CD4-positive, alpha-beta T cell treated with Interleukin-6 at 100 ng/mL for 8 hours (primary cell): ENCODE data around the gene MFSD12.
"Not testable (repeated sequence)": the region's sequence is repeated elsewhere in the genome, so short reads cannot be mapped to it uniquely, and the experiment has no call there.

ENCODE experiments used
- DNase-seq: peaks from one replicate; pipeline ENCODE4 v3.0.0-alpha.2; 2020; ENCODE audit warnings: mixed read lengths, low spot score

Gene MFSD12

DNA sequence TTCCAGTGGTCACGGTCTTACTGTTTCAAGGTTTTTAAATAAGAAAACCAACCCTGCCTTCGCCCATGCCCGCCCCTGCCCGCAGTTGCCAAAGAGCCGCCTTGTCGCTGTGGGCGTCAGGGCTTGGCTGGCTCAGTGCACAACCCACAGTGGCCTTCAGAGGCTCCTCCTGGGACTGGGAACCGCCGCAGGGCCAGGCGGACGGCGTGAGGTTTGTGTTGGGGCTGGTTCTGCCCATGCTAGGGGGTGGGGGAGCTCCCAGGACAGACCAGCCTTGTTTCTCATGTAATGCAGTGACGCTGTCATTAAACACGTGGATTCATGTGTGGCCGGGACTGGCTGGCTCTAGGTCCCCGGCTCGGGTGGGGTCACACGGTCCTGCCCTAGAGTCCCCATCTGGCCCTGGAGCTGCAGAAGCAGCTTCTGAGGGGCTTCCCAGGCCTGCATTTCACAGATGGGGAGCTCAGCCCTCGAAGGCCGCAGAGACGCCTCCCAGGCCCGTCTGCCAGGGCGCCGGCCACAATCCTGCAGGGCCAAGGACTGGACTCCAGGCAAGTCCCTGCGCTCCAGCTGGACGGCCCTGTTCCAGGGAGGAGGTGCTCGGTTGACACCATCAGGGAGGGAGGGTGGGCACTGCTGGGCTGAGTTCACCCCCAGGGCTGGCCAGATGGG is 20.8 kb downstream of the MFSD12 start:
- DNase-seq, result no peak

DNA sequence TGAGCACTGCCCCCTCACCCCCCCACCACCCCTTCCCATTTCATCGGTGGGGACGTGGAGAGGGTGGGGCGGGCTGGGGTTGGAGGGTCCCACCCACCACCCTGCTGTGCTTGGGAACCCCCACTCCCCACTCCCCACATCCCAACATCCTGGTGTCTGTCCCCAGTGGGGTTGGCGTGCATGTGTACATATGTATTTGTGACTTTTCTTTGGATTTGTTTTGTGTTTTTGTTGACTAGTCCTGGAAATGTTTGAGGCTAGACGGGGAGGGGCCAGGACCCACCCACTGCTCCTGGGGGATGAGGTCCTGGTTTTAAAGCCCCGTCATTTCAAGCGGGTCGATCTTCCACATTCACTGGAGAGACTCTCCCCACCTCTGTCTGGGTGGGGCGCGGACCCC is 21.4 kb downstream of the MFSD12 start:
- no peak for DNase-seq

DNA sequence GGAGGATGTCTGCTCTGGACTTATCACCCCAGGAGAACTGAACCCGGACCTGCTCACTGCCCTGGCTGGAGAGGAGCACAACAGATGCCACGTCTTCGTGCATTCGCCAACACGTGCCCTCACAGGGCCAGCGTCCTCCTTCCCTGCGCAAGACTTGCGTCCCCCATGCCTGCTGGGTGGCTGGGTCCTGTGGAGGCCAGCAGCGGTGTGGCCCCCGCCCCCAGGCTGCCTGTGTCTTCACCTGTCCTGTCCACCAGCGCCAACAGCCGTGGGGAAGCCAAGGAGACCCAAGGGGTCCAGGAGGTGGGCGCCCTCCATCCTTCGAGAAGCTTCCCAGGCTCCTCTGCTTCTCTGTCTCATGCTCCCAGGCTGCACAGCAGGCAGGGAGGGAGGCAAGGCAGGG is 21.8 kb downstream of the MFSD12 start:
- DNase-seq, result no peak

GRCh38 chr19:3535235-3535535 is 22.2 kb downstream of the MFSD12 start:
- no peak for DNase-seq

GRCh38 chr19:3534375-3535234 is 22.8 kb downstream of the MFSD12 start:
- no peak for DNase-seq

GRCh38 chr19:3533563-3534216 is 23.7 kb downstream of the MFSD12 start:
- no peak for DNase-seq

- DNase-seq, result no peak
Observed at GRCh38 chr19:3533033-3533432, 24.4 kb downstream of the MFSD12 start.

GRCh38 chr19:3532154-3532786 is 25.1 kb downstream of the MFSD12 start:
- DNase-seq, result no peak

- no peak for DNase-seq
Observed at GRCh38 chr19:3531716-3532115, 25.7 kb downstream of the MFSD12 start.

GRCh38 chr19:3530389-3530788 is 27.0 kb downstream of the MFSD12 start:
- DNase-seq, result no peak

DNA sequence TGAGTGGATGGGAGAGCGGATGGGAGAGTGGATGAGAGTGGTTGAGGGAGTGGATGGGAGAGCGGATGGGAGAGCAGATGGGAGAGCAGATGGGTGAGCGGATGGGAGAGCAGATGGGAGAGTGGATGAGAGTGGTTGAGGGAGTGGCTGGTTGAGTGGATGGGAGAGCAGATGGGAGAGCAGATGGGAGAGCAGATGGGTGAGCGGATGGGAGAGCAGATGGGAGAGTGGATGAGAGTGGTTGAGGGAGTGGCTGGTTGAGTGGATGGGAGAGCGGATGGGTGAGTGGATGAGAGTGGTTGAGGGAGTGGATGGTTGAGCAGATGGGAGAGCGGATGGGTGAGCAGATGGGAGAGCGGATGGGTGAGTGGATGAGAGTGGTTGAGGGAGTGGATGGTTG is 28.1 kb downstream of the MFSD12 start:
- not testable (repeated sequence) for DNase-seq

DNA sequence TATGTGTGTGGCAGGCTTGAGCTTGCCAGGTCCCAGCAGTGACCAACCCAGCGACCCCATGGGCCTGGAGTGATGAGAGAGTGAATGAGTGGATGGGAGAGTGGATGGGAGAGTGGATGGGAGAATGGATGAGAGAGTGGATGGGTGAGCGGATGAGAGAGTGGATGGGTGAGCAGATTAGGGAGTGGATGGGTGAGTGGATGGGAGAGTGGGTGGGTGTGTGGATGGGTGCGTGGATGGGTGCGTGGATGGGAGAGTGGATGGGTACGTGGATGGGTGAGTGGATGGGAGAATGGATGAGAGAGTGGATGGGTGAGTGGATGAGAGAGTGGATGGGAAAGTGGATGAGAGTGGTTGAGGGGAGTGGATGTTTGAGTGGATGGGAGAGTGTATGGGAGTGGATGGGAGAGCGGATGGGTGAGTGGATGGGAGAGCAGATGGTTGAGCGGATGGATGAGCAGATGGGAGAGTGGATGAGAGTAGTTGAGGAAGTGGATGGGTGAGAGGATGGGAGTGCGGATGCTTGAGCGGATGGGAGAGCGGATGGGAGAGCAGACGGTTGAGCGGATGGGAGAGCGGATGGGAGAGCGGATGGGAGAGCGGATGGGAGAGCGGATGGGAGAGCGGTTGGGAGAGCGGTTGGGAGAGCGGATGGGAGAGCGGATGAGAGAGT is 28.7 kb downstream of the MFSD12 start:
- no peak for DNase-seq

DNA sequence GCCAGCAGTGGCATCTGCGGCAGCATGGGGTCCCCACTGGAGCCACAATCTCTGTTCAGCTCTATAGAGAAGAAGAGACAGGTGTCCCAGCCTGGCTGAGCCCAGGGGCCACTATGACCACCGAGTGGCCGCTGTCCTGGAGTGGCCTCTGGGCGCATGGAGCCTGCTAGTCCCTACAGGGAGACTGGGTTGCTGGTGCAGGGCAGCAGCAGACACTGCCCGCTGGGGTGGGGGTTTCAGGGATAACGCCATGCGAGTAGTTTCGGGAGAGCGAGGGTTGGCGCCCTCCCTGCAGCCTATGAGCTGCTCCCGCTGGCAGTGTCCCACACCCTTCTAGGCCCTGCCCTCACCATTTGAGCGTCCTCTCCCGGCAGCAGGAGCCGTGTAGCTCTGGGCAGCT is 29.3 kb downstream of the MFSD12 start:
- no peak for DNase-seq

DNA sequence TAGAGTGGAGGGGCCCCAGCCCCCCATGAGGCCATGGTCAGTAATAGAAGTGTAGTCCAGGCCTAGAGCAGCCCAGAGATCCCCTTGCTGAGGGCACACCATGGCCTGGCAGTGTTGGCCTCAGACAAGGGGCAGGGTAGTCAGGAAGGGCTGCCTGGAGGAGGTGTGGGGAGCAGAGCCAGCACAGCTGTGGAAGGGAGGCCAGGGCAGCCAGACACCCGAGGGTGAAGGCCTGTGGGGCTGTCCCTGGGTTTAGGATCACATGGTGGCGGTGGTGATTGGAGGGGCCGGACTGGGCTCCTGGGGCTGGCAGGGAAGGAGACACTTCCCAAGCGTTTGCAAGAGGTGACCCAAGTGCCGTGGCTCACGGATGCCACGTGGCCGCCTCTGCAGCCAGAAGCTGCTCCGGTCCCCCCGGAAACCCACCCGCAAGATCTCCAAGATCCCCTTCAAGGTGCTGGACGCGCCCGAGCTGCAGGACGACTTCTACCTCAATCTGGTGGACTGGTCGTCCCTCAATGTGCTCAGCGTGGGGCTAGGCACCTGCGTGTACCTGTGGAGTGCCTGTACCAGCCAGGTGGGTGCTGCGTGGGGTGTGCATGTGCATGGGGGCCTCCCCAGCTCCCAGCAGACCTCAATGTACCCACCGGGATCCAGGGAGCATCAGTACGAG is 30.0 kb downstream of the MFSD12 start:
- DNase-seq, result no peak

DNA sequence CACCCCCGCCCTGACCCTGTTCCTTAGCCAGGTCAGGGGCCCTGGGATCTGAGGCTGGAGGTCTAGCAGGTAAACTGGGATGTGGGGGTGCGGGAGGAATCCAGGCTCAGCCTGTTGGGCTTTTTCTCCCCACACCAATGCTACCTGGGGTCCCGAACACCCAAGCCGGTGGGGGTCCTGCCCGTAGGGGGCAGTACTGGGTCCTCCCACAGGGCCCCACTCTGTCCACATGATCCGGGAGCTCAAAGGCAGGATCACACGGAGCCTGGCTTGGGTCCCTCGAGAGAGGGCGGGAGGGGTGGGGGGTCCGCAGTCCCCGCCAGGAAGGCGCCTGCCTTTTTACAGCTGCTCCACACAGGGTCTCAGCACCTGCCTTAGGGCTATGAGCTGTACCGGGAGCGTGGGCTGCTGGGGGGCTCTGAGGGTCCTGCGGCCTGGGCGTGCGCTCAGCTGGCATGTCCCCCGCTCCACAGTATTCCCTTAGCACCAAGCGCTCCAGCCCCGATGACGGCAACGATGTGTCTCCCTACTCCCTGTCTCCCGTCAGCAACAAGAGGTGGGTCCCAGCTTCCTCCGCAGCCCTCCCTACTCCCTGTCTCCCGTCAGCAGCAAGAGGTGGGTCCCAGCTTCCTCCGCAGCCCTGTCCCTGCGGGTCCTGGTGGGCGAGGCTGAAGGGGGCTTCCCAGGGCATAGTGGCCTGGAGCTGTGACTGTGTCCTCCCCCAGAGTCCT is 30.7 kb downstream of the MFSD12 start:
- no peak for DNase-seq

GRCh38 chr19:3524904-3525451 is 32.4 kb downstream of the MFSD12 start:
- DNase-seq, result no peak

DNA sequence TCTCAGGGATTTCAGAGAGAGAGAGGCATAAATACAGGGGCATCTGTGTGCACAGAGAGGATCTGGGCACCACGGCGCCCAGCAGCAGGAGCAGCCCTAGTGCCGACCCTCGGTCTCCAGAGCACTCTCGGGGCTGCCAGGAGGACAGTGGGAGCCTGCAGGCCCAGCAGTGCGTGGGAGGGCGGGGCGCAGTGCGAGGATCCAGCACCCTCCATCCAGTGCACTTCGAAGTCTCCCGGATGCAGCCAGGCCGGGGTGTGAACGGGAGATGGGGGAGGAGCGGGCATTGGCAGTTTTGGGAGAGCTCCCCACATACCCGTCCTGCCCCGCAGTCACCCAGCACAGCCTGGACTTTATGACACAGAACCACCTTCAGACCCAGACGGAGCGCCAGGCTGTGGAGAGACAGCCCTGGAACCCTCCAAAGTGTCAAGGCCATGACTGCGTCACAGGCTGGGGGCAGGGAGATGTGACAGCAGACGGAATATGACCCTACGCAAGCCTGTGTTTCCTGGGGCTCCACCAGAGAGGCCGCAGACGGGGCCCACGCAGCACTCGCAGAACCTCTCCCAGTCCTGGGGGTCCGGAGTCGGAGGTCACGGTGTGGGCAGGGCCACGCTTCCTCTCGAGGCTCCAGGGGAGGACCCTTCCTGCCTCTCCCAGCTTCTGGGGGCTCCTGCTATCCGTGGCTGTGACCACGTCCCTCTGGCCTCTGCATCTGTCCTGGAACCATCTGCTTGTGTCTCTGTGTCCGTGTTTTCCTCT is 33.1 kb downstream of the MFSD12 start:
- no peak for DNase-seq

DNA sequence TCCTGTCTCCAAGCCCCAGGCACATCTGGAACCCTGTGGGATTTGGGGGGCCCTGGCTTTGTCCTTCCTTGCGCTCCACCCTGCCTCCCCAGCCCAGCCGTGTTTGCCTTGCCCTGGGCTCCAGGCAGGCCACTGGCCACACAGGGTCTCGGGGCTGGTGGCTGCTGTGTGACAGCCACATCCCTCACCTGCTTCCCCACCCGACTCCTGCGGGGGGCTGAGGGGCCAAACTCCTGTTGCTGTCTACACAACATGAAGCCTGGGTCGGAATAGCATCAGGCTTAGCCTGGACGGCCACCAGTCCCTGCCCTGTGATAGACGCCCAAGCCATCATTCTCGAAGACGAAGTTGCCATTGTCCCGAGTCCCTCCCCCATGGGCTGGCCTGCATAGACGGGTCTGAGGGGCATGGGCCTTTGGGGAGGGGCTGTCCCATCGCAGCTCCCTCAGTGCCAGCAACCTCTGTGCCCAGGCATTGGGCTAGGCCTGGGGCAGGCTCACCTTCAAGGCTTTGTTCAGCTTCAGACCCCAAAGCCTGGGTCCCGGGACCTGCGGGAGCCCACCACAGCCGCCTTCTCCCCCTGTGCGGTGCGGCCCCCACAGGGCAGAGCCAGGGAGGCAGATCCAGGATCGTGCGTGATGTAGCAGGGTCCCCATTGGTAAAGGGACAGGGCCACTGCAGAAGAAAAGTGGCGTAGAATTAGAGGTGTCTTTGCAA is 33.9 kb downstream of the MFSD12 start:
- DNase-seq, result no peak
